Measurements from ENCODE around the gene DDI1. TPM values are rescaled to one million over a fixed set of nuclear protein-coding genes. Genes with fewer than 3 reads are reported as not detected.

The DDI1 gene
- total and polyA plus RNA-seq, 2 of the 13 experiments (the other 11 are each of a cell fraction or from before 2014, with no cell fraction given), result not detected

DNA sequence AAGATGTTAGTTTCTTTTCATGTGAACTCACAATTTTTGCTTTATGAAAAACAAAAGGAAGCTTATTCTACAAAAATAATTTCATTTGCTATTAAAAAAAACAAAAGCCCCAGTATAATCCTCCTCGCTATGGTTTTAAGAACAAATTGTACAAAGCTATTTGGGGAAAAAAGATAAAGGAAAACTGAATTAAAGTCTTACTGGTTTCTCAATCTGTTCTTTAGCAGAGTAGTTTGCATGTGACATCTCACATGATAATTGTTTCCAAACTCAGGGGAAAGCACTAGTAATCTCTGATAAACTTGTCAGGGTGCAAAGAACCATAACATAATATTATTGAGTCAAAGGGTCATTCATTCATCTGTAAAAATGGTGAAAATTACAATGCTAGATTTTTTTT lies 2.9 kb upstream of the DDI1 start (continued):
- no peak for TF ChIP-seq KLF15 (CRISPR knock-in tag; IDR thresholded peaks at IDR 0.05; ENCODE audit: borderline replicate concordance)
- TF ChIP-seq, protein P1, sequence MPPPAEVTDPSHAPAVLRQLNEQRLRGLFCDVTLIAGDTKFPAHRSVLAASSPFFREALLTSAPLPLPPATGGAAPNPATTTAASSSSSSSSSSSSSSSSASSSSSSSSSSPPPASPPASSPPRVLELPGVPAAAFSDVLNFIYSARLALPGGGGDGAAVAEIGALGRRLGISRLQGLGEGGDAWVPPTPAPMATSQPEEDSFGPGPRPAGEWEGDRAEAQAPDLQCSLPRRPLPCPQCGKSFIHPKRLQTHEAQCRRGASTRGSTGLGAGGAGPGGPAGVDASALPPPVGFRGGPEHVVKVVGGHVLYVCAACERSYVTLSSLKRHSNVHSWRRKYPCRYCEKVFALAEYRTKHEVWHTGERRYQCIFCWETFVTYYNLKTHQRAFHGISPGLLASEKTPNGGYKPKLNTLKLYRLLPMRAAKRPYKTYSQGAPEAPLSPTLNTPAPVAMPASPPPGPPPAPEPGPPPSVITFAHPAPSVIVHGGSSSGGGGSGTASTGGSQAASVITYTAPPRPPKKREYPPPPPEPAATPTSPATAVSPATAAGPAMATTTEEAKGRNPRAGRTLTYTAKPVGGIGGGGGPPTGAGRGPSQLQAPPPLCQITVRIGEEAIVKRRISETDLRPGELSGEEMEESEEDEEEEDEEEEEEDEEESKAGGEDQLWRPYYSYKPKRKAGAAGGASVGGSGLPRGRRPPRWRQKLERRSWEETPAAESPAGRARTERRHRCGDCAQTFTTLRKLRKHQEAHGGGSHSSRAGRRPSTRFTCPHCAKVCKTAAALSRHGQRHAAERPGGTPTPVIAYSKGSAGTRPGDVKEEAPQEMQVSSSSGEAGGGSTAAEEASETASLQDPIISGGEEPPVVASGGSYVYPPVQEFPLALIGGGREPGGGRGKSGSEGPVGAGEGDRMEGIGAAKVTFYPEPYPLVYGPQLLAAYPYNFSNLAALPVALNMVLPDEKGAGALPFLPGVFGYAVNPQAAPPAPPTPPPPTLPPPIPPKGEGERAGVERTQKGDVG (CRISPR knock-in tag; IDR thresholded peaks at IDR 0.05; ENCODE audit: borderline replicate concordance), result no peak
- TF ChIP-seq RFX3 (CRISPR knock-in tag; IDR thresholded peaks at IDR 0.05), result no peak
- no peak for TF ChIP-seq ZNF44 (CRISPR knock-in tag; IDR thresholded peaks at IDR 0.05)
- TF ChIP-seq ZNF572 (CRISPR knock-in tag; IDR thresholded peaks at IDR 0.05), result no peak

DNA sequence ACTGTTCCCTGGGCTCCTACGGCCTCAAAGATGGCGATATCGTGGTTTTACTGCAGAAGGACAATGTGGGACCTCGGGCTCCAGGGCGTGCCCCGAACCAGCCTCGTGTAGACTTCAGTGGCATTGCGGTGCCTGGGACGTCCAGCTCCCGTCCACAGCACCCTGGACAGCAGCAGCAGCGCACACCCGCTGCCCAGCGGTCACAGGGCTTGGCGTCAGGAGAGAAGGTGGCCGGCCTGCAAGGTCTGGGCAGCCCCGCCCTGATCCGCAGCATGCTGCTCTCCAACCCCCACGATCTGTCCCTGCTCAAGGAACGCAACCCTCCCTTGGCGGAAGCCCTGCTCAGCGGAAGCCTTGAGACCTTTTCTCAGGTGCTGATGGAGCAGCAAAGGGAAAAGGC lies 555 bp downstream of the DDI1 start:
- DNase-seq (ENCODE audit: low spot score) (no peak), ATAC-seq (no peak), FAIRE-seq (no peak)
- intact Hi-C loops (cut with micrococcal nuclease; ENCODE audit: unreplicated experiment) (no loop called here), in situ Hi-C loops (cut with HindIII; ENCODE audit: extremely low pct_ligation_motif_present, low pct_unique_long_range_greater_than_20kb) (no loop called here)
- H3K9me3 ChIP-seq (ENCODE audit: low read length), result peaks cover 21% of the 10 kb centered on the region; the same call in 1 of the 2 replicates
- H3K4me3 ChIP-seq (replicated peaks in 1 of 3; ENCODE audit: insufficient read depth in 1 of 3, low read depth in 2 of 3, low read length in 3 of 3), result no peak overlapping the region
- H3K27ac ChIP-seq (ENCODE audit: extremely low read length, insufficient read depth, low read length), result no peak overlapping the region
- 73% methylated on average over 13 of the region's 21 CpGs for WGBS (ENCODE audit: low lambda C conversion rate)
- POLR2A ChIA-PET, result no interaction called here
- BruUV-seq (replicated peaks), result no TSS peak
- peaks cover 7% of the 10 kb centered on the region; the same call in 1 of the 2 replicates for H3K4me1 ChIP-seq (ENCODE audit: insufficient read depth, low read length)
- no peak overlapping the region for H3K4me2 ChIP-seq (ENCODE audit: low read depth, low read length)
- no peaks in the 10 kb centered on the region for H3K27me3 ChIP-seq (ENCODE audit: control insufficient read depth in 1 of 2, insufficient read depth in 2 of 2, low read length in 2 of 2)
- H3K9ac ChIP-seq (ENCODE audit: insufficient read depth, low read depth, low read length), result no peak overlapping the region
- no peaks in the 10 kb centered on the region for H3K36me3 ChIP-seq (replicated peaks in 1 of 2; ENCODE audit: control insufficient read depth in 1 of 2, insufficient read depth in 2 of 2, low read length in 2 of 2)
- H4K20me1 ChIP-seq (ENCODE audit: insufficient read depth, low read length), result no peaks in the 10 kb centered on the region
- CTCF ChIA-PET (ENCODE audit: low intra/inter-chr PET ratio, low total read pairs), result no interaction called here
- TF ChIP-seq REST (IDR thresholded peaks at IDR 0.05; ENCODE audit: borderline replicate concordance in 1 of 2, low read depth in 1 of 2, low read length in 2 of 2) (peak in 1 of 2 experiments; percentile 4; a peak in 2 of 4 replicates), ZNF30 (CRISPR knock-in tag; IDR thresholded peaks at IDR 0.05) (no peak)
- no peaks in the 10 kb centered on the region for H3K79me2 ChIP-seq (ENCODE audit: insufficient read depth, low read length)
- no peak overlapping the region for H2AFZ ChIP-seq (ENCODE audit: low read length)
